HG03571 (cell line): ENCODE results near the gene C13orf42.

Source experiments
- ATAC-seq: cut with Tn5 transposase; IDR thresholded peaks from one replicate; pipeline ENCODE4 v1.9.1; 2021; ENCODE audit not compliant: unreplicated experiment

C13orf42 gene

GRCh38 chr13:51067210-51067701, 43.8 kb downstream of the C13orf42 start:
- no peak for ATAC-seq

GRCh38 chr13:51066091-51066831, 44.8 kb downstream of the C13orf42 start:
- ATAC-seq = no peak

- ATAC-seq = no peak
Observed at GRCh38 chr13:51065372-51066090, 45.5 kb downstream of the C13orf42 start.

GRCh38 chr13:51064753-51065152, 46.3 kb downstream of the C13orf42 start:
- no peak for ATAC-seq

GRCh38 chr13:51063909-51064308, 47.2 kb downstream of the C13orf42 start:
- ATAC-seq = no peak

- no peak for ATAC-seq
Observed at GRCh38 chr13:51058461-51059167, 52.5 kb downstream of the C13orf42 start.

- ATAC-seq = no peak
Observed at GRCh38 chr13:51057906-51058305, 53.2 kb downstream of the C13orf42 start.

GRCh38 chr13:51057001-51057400, 54.1 kb downstream of the C13orf42 start:
- no peak for ATAC-seq

GRCh38 chr13:51052581-51052980, 58.5 kb downstream of the C13orf42 start:
- no peak for ATAC-seq

GRCh38 chr13:51050021-51050830, 60.8 kb downstream of the C13orf42 start:
- no peak for ATAC-seq

- no peak for ATAC-seq
Observed at GRCh38 chr13:51048616-51049015, 62.5 kb downstream of the C13orf42 start.

- ATAC-seq = no peak
Observed at GRCh38 chr13:51048166-51048461, 63.0 kb downstream of the C13orf42 start.

GRCh38 chr13:51047434-51048165, 63.5 kb downstream of the C13orf42 start:
- ATAC-seq = no peak

GRCh38 chr13:51045451-51045850, 65.6 kb downstream of the C13orf42 start:
- ATAC-seq = no peak

GRCh38 chr13:51044023-51044665, 66.9 kb downstream of the C13orf42 start:
- no peak for ATAC-seq

- ATAC-seq = no peak
Observed at GRCh38 chr13:51043310-51043709, 67.8 kb downstream of the C13orf42 start.

GRCh38 chr13:51041710-51042109, 69.4 kb downstream of the C13orf42 start:
- no peak for ATAC-seq

- ATAC-seq = no peak
Observed at GRCh38 chr13:51041126-51041525, 69.9 kb downstream of the C13orf42 start.

- no peak for ATAC-seq
Observed at GRCh38 chr13:51040431-51040830, 70.6 kb downstream of the C13orf42 start.

- no peak for ATAC-seq
Observed at GRCh38 chr13:51036418-51036817, 74.7 kb downstream of the C13orf42 start.
